Loucy (cell line): Measurements from ENCODE around the gene ERMN.

Experiments
- EZH2phosphoT487 ChIP-seq: fragments of 200-600 bp; IDR thresholded peaks from 2 replicates; pipeline ENCODE4 v1.6.1; 2018; ENCODE audit warnings: antibody characterized with exemption, mild to moderate bottlenecking, moderate library complexity, borderline replicate concordance
- TF ChIP-seq, protein P1 (sequence below): fragments of 200-600 bp; sonication (generic); conservative IDR thresholded peaks from 2 replicates; pipeline ENCODE4 v1.5.1; 2014; ENCODE audit warnings: mild to moderate bottlenecking, antibody characterized with exemption, low read length

DNA sequence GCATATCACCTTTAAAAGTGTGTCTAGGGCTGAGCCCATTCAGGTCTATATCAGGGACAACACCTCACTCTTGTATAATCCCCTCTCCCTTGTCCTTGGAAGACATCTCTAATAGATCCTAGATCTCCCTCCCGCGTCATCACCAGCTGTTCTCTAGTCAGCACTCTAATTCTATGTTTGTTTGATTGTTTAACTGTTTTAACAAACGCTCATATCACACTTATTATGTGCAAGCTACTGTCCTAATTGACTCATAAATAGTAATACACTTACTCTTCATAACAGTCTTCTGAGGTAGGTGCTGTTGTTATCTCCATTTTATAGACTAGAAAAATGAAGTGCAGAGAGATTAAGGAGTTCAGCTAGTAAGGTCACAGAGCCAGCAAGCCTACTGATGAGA, 1.6 kb upstream of the ERMN start:
- TF ChIP-seq, protein P1, sequence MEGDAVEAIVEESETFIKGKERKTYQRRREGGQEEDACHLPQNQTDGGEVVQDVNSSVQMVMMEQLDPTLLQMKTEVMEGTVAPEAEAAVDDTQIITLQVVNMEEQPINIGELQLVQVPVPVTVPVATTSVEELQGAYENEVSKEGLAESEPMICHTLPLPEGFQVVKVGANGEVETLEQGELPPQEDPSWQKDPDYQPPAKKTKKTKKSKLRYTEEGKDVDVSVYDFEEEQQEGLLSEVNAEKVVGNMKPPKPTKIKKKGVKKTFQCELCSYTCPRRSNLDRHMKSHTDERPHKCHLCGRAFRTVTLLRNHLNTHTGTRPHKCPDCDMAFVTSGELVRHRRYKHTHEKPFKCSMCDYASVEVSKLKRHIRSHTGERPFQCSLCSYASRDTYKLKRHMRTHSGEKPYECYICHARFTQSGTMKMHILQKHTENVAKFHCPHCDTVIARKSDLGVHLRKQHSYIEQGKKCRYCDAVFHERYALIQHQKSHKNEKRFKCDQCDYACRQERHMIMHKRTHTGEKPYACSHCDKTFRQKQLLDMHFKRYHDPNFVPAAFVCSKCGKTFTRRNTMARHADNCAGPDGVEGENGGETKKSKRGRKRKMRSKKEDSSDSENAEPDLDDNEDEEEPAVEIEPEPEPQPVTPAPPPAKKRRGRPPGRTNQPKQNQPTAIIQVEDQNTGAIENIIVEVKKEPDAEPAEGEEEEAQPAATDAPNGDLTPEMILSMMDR, result no peak
- TF ChIP-seq EZH2phosphoT487, result no peak
